Upper lobe of left lung (tissue), 6 donors: ENCODE data around the gene KIF21A. TPM values are rescaled to one million over a fixed set of nuclear protein-coding genes. Genes with fewer than 3 reads are reported as not detected.

Source experiments
- ATAC-seq, 2 donors: fragments of 200-7000 bp; cut with Tn5 transposase; one replicate each; pipeline ENCODE4 v1.9.1; 2022; ENCODE audit warnings: mild to moderate bottlenecking in 2 of 2, moderate library complexity in 2 of 2; ENCODE audit not compliant: low FRiP score in 2 of 2
- DNase-seq, 2 donors: peaks; one replicate each; pipeline ENCODE4 v3.0.0-alpha.2; 2019 to 2020
- H3K27ac ChIP-seq, 4 donors: fragments of 200-600 bp; sonication (generic); one replicate each; pipeline ENCODE4 v1.5.1; 2016 to 2019
- H3K27me3 ChIP-seq, 4 donors: fragments of 200-600 bp; sonication (generic); one replicate each; pipeline ENCODE4 v1.5.1; 2017 to 2019
- H3K36me3 ChIP-seq, 4 donors: fragments of 200-600 bp; sonication (generic); one replicate each; pipeline ENCODE4 v1.5.1; 2016 to 2019
- H3K4me1 ChIP-seq, 4 donors: fragments of 200-600 bp; sonication (generic); one replicate each; pipeline ENCODE4 v1.5.1; 2018 to 2019
- H3K4me3 ChIP-seq, 4 donors: fragments of 200-600 bp; sonication (generic); one replicate each; pipeline ENCODE4 v1.5.1; 2017 to 2019; ENCODE audit warnings: mild to moderate bottlenecking in 2 of 4, moderate library complexity in 1 of 4
- H3K9me3 ChIP-seq, 4 donors: fragments of 200-600 bp; sonication (generic); one replicate each; pipeline ENCODE4 v1.5.1; 2018 to 2019
- CTCF ChIP-seq, 6 experiments: fragments of 450-650 bp in 4 of 6; fragments of 200-600 bp in 2 of 6; sonication (generic) in 2 of 6; IDR thresholded peaks; one replicate each; pipeline ENCODE4 v1.5.1; 2016 to 2019; ENCODE audit warnings: antibody characterized with exemption in 6 of 6
- EP300 ChIP-seq, 4 donors: sonication (generic); formaldehyde crosslinking; IDR thresholded peaks; one replicate each; pipeline ENCODE4 v1.5.1; 2017; ENCODE audit warnings: antibody characterized with exemption in 4 of 4, control low read depth in 2 of 4
- POLR2A ChIP-seq, 4 donors: fragments of 450-650 bp; IDR thresholded peaks; one replicate each; pipeline ENCODE4 v1.5.1; 2016 to 2017; ENCODE audit warnings: antibody characterized with exemption in 4 of 4, mild to moderate bottlenecking in 2 of 4
- POLR2AphosphoS5 ChIP-seq, 2 donors: sonication (generic); formaldehyde crosslinking; IDR thresholded peaks; one replicate each; pipeline ENCODE4 v1.5.1; 2017; ENCODE audit warnings: antibody characterized with exemption in 2 of 2
- WGBS, 2 donors: methylation state at CpG; one replicate each; pipeline ENCODE4 v1.1.5; 2017 to 2018; 5-methylcytosine and 5-hydroxymethylcytosine counted together
- total RNA-seq, 6 donors: library from RNA; depleted of rRNA in 4 of 6; stranded (reverse); fragments of >200 nt in 4 of 6; gene quantifications; one replicate each; pipeline versions ENCODE4 v1.1.0 to v1.2.1, GENCODE V29; 2016 to 2021
- donor health status: DM: no; HTN: no; CAD: no; lungs with moderate emphysema.
- donor health status: DM: no; HTN: yes; CAD: no; lungs with severe emphysema.

Gene KIF21A
- total RNA-seq, 6 donors from 2014 or later = 6.6 to 89.3 (median 18.3) TPM

GRCh38 chr12:39413836-39414771, 28.8 kb downstream of the KIF21A start:
- DNase-seq = no peak
- TF ChIP-seq POLR2AphosphoS5 (IDR thresholded peaks at IDR 0.05) (no peak), POLR2A (IDR thresholded peaks at IDR 0.05) (no peak), EP300 (IDR thresholded peaks at IDR 0.05) (no peak), CTCF (IDR thresholded peaks at IDR 0.05) (no peak)
- 75 to 76% methylated on average over 2 of the region's 2 CpGs for whole genome bisulfite sequencing, 2 donors

GRCh38 chr12:39412210-39412609, 30.7 kb downstream of the KIF21A start:
- ATAC-seq (no peak), DNase-seq (no peak)
- Histone ChIP-seq H3K4me1 (no peaks in the 10 kb centered on the region), H3K9me3 (no peaks in the 10 kb centered on the region), H3K4me3 (no peak overlapping the region), H3K36me3 (no peaks in the 10 kb centered on the region), H3K27me3 (no peaks in the 10 kb centered on the region), H3K27ac (no peak overlapping the region)
- TF ChIP-seq CTCF (IDR thresholded peaks at IDR 0.05) = no peak
- WGBS, 2 donors = 77 to 90% methylated on average over 6 of the region's 6 CpGs

More at GRCh38 chr12:39413836-39414771, 28.8 kb downstream of the KIF21A start:
- Histone ChIP-seq H3K4me1 (no peaks in the 10 kb centered on the region), H3K36me3 (no peaks in the 10 kb centered on the region), H3K9me3 (no peaks in the 10 kb centered on the region), H3K4me3 (no peak overlapping the region), H3K27ac (no peak overlapping the region), H3K27me3 (no peaks in the 10 kb centered on the region)
- ATAC-seq = no peak

DNA sequence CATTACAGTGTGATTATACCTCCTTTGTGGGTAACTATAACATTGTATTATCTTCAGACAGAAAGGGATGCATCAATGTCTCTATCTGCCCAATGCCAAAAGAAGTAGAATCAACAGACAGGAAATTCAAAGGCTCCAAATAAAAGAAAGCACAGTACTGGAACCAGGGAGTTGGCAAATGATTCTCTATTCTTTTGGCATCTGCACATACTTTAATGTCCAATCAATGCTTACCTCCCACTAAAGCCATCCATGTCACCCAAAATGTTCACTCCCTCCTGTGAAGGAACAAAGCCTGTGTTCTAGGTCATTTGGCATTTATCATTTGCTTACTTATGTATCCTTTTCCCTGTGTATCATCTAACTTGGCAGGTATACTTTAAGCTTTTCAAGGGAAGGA, 36.7 kb downstream of the KIF21A start:
- no peaks in the 10 kb centered on the region for H3K9me3 ChIP-seq
- ATAC-seq (no peak), DNase-seq (no peak)
- H3K4me3 ChIP-seq = no peak overlapping the region
- H3K27me3 ChIP-seq = no peaks in the 10 kb centered on the region
- TF ChIP-seq EP300 (IDR thresholded peaks at IDR 0.05) (no peak), POLR2A (IDR thresholded peaks at IDR 0.05) (no peak), POLR2AphosphoS5 (IDR thresholded peaks at IDR 0.05) (no peak), CTCF (IDR thresholded peaks at IDR 0.05) (no peak)
- no peaks in the 10 kb centered on the region for H3K36me3 ChIP-seq
- no peak overlapping the region for H3K27ac ChIP-seq
- H3K4me1 ChIP-seq = no peaks in the 10 kb centered on the region

DNA sequence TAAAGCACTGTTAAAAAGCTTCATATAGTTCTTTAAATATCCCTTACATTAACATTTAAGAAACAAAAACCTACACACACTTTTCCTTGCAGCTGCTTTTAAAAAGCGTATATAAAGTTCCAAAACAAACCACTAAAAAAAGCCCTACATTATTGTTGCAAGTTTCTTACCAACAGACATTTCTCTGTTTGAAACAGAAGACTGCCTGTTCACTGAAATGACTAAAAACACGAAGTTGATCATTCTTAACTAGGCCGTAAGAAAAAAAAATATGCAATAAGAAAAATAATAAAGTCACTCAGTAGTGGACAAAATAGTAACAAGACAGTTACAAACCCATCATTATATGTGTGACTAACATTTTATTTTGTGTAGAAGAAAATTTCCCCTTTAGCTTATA, 37.3 kb downstream of the KIF21A start:
- no peaks in the 10 kb centered on the region for H3K9me3 ChIP-seq
- ATAC-seq (no peak), DNase-seq (no peak)
- no peaks in the 10 kb centered on the region for H3K36me3 ChIP-seq
- no peak for TF ChIP-seq POLR2A (IDR thresholded peaks at IDR 0.05)
- TF ChIP-seq CTCF (IDR thresholded peaks at IDR 0.05) = no peak
- no peak for TF ChIP-seq EP300 (IDR thresholded peaks at IDR 0.05)
- TF ChIP-seq POLR2AphosphoS5 (IDR thresholded peaks at IDR 0.05) = no peak
- no peaks in the 10 kb centered on the region for H3K4me1 ChIP-seq
- WGBS, 2 donors = 80 to 88% methylated on average over 3 of the region's 3 CpGs
- no peaks in the 10 kb centered on the region for H3K27me3 ChIP-seq
- H3K4me3 ChIP-seq = no peak overlapping the region
- H3K27ac ChIP-seq = no peak overlapping the region

GRCh38 chr12:39404000-39404399, 38.9 kb downstream of the KIF21A start:
- TF ChIP-seq EP300 (IDR thresholded peaks at IDR 0.05) = no peak
- no peak for TF ChIP-seq CTCF (IDR thresholded peaks at IDR 0.05)
- no peak for TF ChIP-seq POLR2AphosphoS5 (IDR thresholded peaks at IDR 0.05)
- TF ChIP-seq POLR2A (IDR thresholded peaks at IDR 0.05) = no peak
- H3K27ac ChIP-seq = no peak overlapping the region
- 95% methylated on average over 1 of the region's 1 CpG for WGBS, 2 donors
- H3K4me3 ChIP-seq = no peak overlapping the region
- DNase-seq (no peak), ATAC-seq (no peak)
- no peaks in the 10 kb centered on the region for H3K9me3 ChIP-seq
- no peaks in the 10 kb centered on the region for H3K27me3 ChIP-seq
- no peaks in the 10 kb centered on the region for H3K36me3 ChIP-seq
- H3K4me1 ChIP-seq = no peaks in the 10 kb centered on the region
